RPMI7951 (cell line): ENCODE results near the gene AHI1. TPM values are rescaled to one million over a fixed set of nuclear protein-coding genes. Genes with fewer than 3 reads are reported as not detected.

ENCODE experiments used
- DNase-seq: peaks from one replicate; pipeline ENCODE4 v3.0.0-alpha.2; 2012; ENCODE audit warnings: low read depth
- total RNA-seq: library from RNA; depleted of rRNA; stranded (reverse); fragments of >200 nt; shearing (Covaris generic); gene quantifications from 2 replicates; pipeline ENCODE4 v1.2.3, GENCODE V29; 2014

The AHI1 gene
- total RNA-seq, 1 experiment from 2014 or later, result 22.9 TPM

DNA sequence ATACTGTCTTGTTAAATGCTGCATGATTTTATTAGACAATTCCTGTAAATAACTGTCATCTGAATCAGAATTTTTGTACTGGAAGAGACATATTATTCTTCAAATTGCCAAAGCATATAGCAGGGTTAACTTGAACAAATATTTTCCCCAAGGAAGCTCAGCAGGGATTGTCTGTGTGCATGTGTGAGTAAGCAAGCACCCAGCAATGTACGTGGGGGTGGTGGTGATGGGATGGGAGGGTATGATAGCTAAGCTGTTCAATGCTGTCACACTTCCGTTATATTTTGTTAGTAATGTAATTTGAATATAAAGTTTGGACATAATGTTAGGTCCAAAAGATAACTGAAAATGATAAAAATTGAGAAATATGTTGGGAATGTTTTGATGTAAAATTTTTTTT, 198.3 kb downstream of the AHI1 start:
- no peak for DNase-seq

DNA sequence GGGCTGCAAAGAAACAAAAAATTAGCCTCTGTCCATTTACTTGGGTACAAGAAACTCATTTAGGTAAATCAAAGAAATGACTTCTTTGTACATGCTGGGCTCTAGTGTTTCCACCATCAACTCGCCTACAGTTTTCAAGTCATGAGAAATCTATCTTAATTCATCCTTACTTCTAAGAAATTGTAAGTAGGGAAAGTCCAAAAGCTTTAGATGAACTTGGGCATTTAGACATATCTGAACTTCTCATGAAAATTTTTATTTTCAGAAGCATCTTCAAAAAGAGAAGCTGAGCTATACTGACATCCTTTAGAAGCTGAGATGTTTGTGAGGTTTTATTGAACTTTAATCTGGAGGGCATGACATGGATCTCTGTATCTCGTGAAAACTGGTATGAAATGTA, 199.1 kb downstream of the AHI1 start:
- no peak for DNase-seq

DNA sequence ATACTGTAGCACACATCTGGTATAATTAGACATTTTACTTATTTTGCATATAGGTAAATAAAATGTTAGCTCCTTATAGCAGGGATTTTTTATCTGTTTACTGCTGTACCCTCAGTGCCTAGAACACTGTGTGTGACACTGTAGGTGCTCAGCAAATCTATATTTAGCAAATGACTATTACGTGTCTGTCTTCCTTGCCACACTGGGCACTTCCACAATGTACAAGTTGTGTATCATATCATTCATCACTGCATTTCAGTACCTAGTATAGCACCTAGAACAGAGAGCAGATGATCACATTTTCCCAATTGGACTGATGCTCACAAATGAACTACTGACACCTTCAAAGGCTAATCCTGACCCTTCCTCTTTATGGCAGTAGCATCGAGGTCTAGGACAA, 200.8 kb downstream of the AHI1 start:
- no peak for DNase-seq

DNA sequence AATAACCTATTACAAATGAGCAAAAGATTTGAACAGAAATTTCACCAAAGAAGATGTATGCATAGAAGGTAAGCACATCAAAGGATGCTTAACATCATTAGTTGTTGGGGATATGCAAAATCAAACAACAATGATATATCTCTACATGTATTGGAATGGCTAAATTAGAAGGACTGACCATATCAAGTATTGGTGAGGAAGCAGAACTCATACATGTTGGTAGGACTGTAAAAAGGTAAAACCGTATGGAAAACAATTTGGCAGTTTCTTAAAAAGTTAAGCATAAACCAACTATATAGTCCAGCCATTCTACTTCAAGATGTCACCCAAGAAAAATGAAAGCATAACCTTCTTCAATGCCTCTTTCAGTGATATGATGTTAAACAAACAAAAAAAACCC, 202.5 kb downstream of the AHI1 start:
- no peak for DNase-seq

DNA sequence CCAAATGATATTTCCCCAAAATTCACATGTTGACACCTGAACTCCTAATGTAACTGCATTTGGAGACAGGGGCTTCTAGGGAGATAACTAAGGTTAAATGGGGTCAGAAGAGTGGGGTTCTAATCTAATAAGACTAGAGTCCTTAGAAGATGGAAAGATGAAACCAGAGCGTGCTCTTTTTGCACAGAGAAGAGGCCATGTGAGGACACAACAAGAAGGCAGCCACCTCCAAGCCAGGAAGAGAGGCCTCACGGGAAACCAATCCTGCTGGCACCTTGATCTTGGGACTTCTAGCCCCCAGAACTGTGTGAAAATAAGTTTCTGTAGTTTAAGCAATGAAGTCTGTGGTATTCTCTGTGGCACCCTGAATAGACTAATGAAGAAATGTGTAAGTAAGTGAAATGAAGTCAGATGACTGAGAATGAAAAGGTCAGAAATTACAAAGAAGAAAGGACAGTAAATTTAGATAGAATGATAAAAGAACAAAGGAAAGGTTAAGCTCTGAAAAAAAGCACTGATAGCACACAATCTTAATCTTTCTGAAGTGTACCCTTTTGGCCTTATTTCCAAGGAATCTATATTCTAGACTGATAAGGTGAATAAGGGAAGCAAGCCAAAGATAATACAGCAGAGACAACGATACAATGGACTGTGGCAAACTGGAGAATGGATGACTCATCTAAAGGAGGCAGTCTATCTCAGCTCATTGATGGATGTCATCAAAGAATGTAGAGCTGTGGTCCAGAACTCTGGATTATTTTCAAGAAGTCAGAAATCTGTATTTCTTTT, 206.1 kb downstream of the AHI1 start:
- DNase-seq, result peak; percentile 58

DNA sequence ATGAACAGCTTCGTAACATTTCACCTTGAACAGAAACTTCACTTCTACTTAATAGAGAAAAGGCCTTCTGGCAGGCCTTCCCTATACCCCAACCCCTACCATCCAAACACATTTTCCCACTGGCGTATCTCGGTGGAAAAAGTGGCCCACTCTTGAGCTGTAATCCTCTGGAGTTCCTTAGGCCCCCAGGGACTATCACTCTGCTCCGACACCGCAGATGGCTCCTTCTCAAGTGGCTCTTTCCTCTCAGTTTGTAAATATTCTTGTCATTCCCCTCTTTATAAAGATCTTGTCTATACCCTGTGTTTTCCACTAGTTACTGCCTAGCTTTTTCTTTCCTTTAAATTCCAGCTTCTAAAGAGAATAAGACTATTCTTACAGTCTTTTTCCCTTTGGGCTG, 207.7 kb downstream of the AHI1 start:
- no peak for DNase-seq

DNA sequence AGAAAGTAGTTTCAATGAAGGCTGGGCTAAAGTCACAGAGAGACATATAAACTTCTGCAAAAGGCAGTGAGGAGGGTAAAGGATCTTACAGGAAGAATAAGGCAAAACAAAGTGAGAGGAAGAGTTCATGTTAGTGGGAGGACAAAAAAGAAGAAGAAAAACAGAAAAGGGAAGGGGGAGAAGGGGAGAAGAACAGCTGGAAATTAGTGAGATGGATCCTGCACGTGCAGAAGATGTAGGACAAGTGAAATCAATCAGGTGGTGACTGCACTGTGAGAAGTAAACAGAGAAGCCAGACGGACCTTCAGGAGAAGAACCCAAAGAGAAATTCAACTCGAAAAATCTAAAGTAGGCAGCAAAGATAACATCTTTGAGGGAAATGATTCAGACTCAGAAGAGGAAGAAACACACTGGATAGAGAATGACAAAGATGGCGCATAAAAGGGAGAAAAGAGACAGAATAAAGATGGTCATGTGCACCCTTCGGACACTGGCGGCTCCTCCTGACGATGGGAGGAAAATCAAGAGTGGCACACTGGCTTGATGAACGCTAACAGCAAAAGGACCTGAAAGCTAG, 210.5 kb downstream of the AHI1 start:
- DNase-seq, result no peak

DNA sequence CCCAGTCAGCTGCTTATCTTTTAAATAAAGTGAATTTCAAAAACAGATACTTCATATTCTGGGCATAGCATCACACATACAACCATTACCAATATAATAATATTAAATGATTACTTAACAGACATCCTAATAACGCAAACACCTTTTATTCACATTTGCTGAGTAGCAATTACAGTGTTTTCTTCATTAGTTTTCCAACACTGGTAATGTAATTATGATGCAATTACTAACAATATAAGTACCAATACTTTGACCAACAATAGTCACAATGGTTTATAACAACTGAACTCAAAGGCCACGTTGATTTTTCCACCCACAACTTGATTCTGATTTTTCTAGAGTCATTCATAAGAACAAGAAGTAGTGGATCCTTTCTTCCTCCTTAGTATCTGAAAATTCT, 212.4 kb downstream of the AHI1 start:
- DNase-seq, result no peak

DNA sequence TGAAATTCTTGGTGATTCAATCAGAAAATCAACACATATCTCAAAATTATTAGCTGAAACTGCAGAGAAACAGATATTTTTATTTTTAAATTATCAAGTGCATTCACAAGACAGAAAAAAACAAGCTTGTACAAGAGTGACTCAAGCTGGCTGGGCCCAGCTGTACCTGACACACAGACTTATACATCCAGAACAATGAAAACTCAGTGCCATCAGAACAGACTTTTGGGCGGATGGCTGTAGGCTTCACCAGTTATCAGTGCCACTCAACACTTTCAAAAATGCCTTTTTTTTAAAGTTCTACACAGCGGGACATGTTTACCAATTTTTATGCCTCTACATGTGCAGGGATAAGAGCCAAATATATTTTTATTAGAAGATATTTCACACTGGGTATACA, 213.6 kb downstream of the AHI1 start:
- no peak for DNase-seq

DNA sequence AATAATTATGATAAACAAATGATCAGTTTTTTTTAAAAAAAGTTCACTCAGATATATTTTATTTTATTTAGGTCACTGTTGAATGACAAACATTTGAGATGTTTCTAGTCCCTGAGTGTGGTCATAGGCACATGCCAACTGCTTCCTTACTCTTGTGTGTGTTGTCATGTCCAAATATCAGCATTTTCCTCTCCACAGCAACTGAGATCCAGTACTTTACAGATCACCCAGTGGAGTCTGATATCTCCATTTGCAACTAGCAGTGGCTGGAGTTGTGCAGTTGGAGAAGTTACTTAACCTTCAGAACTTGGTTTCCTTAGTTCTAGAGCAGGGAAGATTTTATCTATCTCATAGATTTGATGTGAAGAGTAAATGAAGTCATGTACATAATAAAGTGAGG, 215.1 kb downstream of the AHI1 start:
- no peak for DNase-seq

DNA sequence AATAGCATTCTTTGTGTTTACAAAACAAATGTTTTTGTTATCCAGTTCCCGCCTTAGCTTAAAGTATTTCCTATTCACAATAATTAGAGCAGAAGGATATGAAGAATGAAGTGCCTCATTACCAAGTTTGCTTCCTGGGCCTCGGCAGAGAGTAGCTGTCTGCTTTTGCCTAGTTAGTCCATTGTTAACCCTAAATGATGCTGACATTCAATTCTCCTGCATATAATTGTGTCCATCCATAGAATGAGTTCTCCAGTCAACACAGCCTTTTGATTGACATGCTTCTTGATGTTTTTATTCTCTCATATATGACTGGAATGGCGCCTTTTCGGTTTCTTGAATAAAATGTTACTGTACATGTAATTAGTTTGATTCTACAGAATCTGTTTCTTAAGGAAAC, 215.6 kb downstream of the AHI1 start:
- DNase-seq, result no peak

DNA sequence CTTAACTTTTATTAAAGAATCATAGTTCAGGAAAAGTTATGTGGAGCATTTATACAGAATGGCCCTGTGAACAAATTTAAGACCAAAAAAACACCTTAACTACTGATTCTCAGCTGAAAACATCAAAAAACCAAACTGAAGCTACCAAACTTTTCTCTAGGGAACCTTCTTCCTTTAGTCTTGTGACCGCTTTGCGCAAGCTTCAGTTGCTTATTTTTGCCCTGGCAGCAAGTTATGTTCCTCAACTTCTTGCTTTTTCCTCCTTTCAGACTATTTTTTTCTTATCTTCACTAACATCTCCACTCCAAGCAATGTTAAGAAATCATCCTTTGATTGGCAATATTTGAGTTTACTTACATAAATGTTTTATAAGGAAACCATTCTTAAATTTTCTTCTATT, 216.3 kb downstream of the AHI1 start:
- no peak for DNase-seq

DNA sequence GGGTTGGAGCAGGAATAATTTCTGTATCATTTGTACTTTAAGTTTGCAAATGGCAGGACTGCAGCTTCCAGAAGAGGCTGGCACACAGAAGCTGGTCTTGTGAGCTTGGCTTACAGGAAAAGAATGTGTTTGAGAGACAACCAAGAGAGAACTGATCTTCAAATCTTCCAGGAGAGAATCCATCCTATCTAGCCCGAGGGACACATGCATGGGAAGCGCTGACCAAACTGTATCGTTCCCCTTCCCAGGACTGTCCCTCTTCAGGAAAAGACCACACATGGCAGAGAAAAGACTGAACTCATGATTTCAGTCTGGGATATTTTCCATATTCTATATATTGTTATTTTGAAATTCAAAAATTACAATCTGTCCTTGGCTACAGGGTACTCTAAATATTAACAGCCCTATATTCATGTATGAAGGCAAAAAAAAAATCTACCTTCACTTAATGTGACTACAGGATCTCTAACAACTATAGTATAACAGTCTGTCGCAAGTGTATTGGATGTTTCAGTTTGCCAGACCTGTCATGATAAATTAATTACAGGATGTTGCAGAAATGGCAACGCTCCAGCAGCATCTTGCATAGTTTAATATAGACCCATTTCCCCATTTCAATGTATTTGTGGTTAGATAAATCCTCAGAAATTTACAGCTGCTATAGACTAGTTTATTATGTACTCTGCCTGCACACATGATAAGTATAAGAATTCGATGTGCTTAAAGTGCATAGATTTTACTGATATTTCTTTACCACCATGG, 217.0 kb downstream of the AHI1 start:
- peak; percentile 15 for DNase-seq

DNA sequence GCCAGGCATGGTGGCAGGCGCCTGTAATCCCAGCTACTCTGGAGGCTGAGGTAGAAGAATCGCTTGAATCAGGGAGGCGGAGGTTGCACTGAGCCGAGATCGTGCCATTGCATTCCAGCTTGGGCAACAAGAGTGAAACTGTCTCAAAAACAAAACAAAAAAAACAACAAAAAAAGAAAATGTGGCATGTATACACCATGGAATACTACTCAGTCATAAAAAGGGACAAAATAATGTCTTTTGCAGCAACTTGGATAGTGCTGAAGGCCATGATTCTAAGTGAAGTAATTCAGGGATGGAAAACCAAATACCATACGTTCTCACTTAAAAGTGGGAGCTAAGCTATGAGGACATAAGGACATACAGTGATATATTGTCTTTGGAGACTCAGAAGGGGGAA, 220.1 kb downstream of the AHI1 start:
- no peak for DNase-seq

DNA sequence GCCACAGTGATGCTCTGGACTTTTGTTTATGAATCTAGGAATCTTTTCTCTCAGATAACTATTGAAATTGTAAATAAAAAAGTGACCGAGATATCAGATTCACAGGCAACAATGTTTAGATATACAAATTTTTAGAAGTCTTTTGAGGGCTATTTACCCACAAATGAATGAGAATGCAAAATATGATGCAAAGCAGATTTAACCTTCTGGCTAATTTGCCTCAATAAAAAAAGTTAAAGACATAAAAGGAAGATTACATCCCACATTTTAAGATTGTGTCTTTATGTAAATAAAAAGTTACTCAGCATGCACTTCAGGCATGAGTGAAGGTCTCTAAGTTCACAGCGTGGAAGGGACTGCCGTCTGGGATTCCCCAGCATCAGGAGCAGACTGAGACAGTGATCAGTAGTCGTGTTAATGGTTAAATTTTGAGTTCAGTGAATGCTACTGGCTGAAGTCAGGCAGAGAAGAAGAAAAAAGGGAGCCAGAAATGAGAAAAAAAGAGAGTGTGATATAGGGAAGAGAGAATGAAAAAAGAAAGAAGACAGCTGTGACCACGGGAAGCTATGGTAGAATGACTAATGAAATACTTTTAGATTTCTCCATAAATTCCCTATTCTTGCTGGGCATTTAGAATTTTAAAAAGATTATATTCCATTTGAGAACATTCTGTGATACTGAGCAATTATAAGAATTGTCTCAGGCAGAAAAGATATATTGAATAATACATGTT, 222.8 kb downstream of the AHI1 start:
- DNase-seq, result no peak

DNA sequence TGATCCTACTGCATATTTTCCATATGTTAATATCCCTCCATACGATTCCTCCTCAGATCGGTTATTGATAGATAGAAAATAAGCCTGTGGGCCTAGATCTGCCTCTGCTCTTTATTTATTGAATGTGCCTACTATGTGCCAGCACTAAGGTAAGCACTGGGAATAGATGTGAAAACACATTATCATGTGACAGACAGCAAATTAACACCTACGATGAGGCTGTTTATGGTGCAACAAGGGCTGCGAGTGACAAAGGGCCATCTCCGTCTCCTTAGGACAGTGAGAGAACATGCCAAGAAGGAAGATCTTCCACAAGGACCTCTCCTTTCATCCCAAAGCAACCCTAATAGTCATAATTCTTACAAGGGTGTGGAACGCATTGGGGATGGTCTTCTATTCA, 225.9 kb downstream of the AHI1 start:
- DNase-seq, result no peak

DNA sequence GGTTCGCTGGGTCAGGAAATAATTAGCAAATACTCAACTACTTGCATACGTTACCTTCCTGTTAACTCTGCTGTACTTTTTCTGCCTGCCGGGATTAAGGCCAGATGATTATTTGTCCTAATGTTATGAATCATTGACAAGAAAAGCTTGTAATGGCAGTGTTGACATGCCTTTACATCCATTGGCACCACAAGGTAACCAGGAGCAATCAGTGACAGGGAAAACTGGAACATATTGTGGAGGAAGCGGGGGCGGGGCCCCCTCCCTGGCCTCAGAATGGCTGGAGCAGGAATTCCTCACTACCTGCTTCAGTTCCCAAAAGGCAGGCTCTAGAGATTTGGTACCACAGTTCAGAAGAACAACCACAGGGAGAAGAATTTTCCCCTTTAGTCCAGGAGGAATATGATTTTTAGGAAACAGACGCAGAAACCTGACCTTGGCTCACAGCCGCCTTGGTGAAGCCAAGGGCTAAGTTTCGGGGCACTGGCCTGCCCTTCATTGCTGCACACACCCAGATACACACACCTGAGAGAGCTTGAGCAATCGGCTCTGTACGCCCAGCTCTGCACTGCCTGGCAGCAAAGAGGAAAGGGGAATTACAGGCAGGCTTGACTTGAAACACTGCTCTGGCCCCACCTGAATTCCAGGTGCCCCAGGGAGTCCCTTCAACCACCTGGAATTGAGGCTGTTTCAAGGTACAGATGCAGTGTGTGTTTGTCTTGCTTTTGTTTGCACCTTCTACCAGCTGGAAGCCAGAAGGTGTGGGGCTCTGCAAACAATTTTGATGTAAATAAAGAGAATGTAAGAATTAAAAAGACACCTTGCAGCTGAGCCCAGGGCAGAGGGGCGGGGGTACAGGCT, 226.6 kb downstream of the AHI1 start:
- no peak for DNase-seq

DNA sequence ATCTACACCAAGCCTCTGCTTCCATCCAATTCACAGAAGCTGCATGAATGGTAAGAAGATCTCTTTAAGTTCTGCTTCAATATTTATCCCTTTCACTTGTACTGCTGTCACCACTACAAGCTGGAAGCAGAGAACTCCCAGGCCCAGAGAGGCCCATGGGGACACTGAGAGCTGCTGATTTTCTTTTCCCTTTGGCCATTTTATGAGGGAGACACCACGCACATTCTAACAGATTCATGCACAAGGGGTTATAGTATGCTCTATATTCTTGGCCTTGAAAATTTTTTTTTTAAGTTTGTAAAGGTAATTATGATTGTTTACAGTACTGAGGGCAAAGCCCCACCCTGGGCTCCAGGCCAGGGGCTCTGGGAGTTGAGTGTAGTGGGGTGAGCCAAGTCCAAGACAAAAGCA, 228.1 kb downstream of the AHI1 start:
- no peak for DNase-seq

DNA sequence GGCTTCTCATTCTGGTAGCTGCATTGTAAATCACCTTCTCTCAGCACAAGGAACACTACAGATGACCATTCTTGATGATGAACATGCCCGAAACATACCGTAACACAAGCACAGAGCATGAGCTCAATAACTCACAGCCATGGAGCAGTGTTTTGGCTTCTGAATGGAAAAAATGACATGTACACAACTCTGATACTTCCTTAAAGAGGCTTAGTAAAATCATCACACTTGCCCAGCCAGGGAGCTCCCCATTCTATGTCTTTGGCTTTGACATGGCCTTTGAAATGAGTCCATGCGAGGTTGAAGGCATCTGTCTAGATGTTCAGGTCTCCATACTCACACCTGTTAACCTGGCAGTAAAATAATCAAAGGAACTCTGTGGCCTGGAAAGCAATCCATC, 228.8 kb downstream of the AHI1 start:
- no peak for DNase-seq

DNA sequence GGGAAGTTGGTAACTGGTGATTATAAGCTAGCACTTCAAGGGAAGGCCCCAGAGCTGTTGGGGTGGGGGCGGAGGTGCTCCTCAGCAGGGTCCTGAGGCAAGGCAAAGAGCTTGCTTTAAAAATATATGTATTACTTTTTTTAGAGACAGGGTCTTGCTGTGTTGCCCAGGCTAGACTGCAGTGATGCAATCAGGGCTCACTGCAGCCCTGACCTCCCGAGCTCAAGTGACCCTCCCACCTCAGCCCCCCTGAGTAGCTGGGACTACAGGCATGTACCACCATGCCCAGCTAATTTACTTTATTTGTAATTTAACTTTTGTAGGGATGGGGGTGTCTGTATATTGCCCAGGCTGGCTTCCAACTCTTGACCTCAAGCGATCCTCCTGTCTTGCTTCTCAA, 229.3 kb downstream of the AHI1 start:
- no peak for DNase-seq

DNA sequence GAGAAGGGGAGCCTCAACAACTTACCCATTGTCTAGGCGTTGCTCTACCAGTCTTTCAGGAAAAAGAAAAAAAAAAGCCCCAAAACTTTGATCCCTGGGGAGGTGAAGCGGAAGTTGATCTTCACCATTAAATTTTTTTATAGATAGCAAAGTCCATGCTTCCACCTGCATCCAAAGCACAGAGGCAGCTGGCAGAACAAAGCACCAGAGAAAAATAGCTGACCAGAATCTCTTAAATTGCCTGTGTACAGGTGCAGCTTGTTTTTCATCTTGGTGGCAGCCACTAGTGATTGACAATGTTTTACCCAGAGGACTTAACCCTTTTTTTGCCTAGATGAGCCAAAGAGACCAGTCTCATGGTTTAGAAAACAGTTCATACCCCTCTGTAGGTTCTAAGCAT, 230.5 kb downstream of the AHI1 start:
- DNase-seq, result no peak
